ENCODE measurements around the gene TOP2A.

DNA sequence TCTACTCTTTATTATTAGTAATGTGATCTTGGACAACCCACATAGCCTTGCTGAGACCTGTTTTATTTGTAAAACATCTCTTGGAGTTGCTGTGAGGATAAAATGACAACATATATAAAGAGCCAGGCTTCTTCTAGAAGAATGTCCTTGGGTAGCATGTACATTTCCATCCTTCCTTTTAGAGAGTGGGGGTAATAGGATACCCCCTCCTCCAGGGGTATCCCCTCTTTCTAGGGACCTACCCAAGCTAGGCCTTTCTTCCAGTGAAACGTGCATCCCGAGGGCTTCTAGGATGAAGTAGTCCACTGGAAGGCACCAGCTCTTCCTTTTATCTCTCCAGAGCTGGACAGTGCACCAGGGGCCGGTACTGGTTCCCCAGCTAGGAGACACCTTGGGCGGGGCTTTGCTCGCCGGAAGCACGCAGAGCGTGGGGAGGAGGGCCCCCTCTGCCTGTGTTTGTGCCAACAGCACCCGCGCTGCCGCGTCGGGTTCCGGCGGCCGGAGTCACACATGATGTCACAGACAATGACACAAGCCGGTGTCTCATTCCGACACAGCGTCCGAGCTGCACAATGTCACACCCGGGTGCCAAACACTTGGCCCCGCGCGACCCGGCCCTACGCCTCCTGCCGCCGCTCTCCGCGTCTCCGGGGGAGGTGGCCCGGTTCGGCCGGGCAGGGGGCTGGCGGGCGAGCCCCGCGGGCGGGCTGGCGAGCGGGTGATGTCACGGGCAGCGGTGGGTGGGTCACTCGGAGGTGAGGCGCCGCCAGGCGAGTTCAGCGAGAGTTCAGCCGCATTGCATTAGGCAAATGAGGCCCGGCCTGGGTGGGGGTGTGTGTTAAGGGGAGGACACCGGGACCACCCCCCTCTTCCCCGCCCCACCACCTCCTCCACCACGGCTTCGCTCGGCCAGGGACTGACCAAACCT is 76.6 kb downstream of the TOP2A start:
- TF ChIP-seq, protein P1, sequence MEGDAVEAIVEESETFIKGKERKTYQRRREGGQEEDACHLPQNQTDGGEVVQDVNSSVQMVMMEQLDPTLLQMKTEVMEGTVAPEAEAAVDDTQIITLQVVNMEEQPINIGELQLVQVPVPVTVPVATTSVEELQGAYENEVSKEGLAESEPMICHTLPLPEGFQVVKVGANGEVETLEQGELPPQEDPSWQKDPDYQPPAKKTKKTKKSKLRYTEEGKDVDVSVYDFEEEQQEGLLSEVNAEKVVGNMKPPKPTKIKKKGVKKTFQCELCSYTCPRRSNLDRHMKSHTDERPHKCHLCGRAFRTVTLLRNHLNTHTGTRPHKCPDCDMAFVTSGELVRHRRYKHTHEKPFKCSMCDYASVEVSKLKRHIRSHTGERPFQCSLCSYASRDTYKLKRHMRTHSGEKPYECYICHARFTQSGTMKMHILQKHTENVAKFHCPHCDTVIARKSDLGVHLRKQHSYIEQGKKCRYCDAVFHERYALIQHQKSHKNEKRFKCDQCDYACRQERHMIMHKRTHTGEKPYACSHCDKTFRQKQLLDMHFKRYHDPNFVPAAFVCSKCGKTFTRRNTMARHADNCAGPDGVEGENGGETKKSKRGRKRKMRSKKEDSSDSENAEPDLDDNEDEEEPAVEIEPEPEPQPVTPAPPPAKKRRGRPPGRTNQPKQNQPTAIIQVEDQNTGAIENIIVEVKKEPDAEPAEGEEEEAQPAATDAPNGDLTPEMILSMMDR (IDR thresholded peaks at IDR 0.05; ENCODE audit: poor library complexity, severe bottlenecking), result peak; percentile 53
- TF ChIP-seq EP300 (conservative IDR thresholded peaks at IDR 0.05; ENCODE audit: poor library complexity, severe bottlenecking) (peak; percentile 72), POLR2AphosphoS5 (IDR thresholded peaks at IDR 0.05) (peak; percentile 81), TAF1 (IDR thresholded peaks at IDR 0.05; ENCODE audit: low read depth) (peak; percentile 36), RAD21 (conservative IDR thresholded peaks at IDR 0.05) (no peak), EZH2 (IDR thresholded peaks at IDR 0.05; ENCODE audit: borderline replicate concordance, insufficient read depth, low read length, poor library complexity, severe bottlenecking) (no peak)
- TF ChIP-seq, protein P2, sequence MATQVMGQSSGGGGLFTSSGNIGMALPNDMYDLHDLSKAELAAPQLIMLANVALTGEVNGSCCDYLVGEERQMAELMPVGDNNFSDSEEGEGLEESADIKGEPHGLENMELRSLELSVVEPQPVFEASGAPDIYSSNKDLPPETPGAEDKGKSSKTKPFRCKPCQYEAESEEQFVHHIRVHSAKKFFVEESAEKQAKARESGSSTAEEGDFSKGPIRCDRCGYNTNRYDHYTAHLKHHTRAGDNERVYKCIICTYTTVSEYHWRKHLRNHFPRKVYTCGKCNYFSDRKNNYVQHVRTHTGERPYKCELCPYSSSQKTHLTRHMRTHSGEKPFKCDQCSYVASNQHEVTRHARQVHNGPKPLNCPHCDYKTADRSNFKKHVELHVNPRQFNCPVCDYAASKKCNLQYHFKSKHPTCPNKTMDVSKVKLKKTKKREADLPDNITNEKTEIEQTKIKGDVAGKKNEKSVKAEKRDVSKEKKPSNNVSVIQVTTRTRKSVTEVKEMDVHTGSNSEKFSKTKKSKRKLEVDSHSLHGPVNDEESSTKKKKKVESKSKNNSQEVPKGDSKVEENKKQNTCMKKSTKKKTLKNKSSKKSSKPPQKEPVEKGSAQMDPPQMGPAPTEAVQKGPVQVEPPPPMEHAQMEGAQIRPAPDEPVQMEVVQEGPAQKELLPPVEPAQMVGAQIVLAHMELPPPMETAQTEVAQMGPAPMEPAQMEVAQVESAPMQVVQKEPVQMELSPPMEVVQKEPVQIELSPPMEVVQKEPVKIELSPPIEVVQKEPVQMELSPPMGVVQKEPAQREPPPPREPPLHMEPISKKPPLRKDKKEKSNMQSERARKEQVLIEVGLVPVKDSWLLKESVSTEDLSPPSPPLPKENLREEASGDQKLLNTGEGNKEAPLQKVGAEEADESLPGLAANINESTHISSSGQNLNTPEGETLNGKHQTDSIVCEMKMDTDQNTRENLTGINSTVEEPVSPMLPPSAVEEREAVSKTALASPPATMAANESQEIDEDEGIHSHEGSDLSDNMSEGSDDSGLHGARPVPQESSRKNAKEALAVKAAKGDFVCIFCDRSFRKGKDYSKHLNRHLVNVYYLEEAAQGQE (IDR thresholded peaks at IDR 0.05; ENCODE audit: borderline replicate concordance), result no peak

Measured in neural cell (in vitro differentiated cells).